GM12892 (cell line): Measurements from ENCODE around the gene CDC42SE2.

Experiments
- POLR2A ChIP-seq: IDR thresholded peaks from 2 replicates; pipeline ENCODE4 v1.6.1; 2011; ENCODE audit warnings: low read depth, low read length, control low read depth
- POLR2AphosphoS5 ChIP-seq: IDR thresholded peaks from 2 replicates; pipeline ENCODE4 v1.6.1; 2011; ENCODE audit warnings: low read depth, low read length, control low read depth
- TAF1 ChIP-seq: IDR thresholded peaks from 2 replicates; pipeline ENCODE4 v1.6.1; 2011; ENCODE audit warnings: low read depth, mild to moderate bottlenecking, control low read depth, low read length, borderline replicate concordance

DNA sequence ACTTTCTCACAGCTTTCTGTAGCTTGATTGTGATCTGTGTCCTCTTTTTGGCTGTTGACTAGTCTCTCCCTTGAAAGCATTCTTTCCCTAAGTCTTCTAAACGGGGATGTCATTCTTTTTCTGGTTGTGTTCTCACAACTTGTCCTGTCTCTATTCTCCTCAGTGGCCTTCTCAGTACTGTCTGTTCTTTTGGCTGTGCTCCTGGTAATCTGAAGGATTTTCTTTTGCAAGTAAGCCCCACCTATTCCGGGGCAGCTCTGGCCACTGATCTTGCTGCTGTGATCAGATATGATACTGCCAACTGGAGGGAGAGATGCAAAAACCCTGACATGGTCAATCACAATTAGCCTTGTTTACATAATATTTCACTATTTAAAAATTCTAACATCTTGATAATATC is 172.2 kb downstream of the CDC42SE2 start:
- TF ChIP-seq POLR2A (no peak), POLR2AphosphoS5 (no peak), TAF1 (no peak)
